PC-3 (cell line): ENCODE results near the gene AGAP3. TPM values are rescaled to one million over a fixed set of nuclear protein-coding genes. Genes with fewer than 3 reads are reported as not detected.
A peak's percentile ranks its signal among the peaks of the same experiment; 100 is the strongest.

Experiments used
- ATAC-seq: fragments of 200-7000 bp; cut with Tn5 transposase; 2 replicates; pipeline ENCODE4 v1.9.1; 2020; ENCODE audit warnings: mild to moderate bottlenecking, moderate library complexity
- BruUV-seq: library from RNA; stranded (reverse); fragments of 400-500 nt; replicated peaks from 2 replicates; lab custom pipeline; 2021; lab: Mats Ljungman, UMichigan
- CTCF ChIA-PET: fragments of 300-600 bp; sonication (Branson Sonifier 250); formaldehyde crosslinking; loops from one replicate; lab custom pipeline; 2022; ENCODE audit warnings: antibody characterized with exemption; lab: Charles Lee
- POLR2A ChIA-PET: fragments of 300-600 bp; sonication (Branson Sonifier 250); formaldehyde crosslinking; loops from one replicate; lab custom pipeline; 2022; ENCODE audit warnings: antibody characterized with exemption; ENCODE audit not compliant: unreplicated experiment; lab: Charles Lee
- DNase-seq: peaks from one replicate; pipeline ENCODE4 v3.0.0-alpha.2; 2015
- H2AFZ ChIP-seq: fragments of 300-600 bp; sonication (generic); 2 replicates; pipeline ENCODE4 v1.6.0; 2016; ENCODE audit warnings: antibody characterized with exemption, low read length
- H3F3A ChIP-seq: fragments of 300-600 bp; sonication (generic); one replicate; pipeline ENCODE4 v1.6.0; 2017; ENCODE audit warnings: antibody characterized with exemption, low read length, control low read depth, mild to moderate bottlenecking; ENCODE audit not compliant: unreplicated experiment
- H3K27ac ChIP-seq: fragments of 300-600 bp; sonication (generic); 2 replicates; pipeline ENCODE4 v1.5.1; 2016; ENCODE audit warnings: mild to moderate bottlenecking, low read length
- H3K27me3 ChIP-seq: fragments of 300-600 bp; sonication (generic); 2 replicates; pipeline ENCODE4 v1.6.1; 2016; ENCODE audit warnings: low read length, mixed read lengths
- H3K36me3 ChIP-seq: fragments of 300-600 bp; sonication (generic); 2 replicates; pipeline ENCODE4 v1.6.1; 2016; ENCODE audit warnings: low read depth, mixed run types, low read length, mixed read lengths
- H3K4me1 ChIP-seq: fragments of 300-600 bp; sonication (generic); 2 replicates; pipeline ENCODE4 v1.5.1; 2016; ENCODE audit warnings: low read length; ENCODE audit not compliant: insufficient read depth
- H3K4me2 ChIP-seq: fragments of 300-600 bp; sonication (generic); 2 replicates; pipeline ENCODE4 v1.6.0; 2016; ENCODE audit warnings: low read length
- H3K4me3 ChIP-seq: fragments of 300-600 bp; sonication (generic); 2 replicates; pipeline ENCODE4 v1.5.1; 2016; ENCODE audit warnings: mild to moderate bottlenecking, low read length, mixed read lengths
- H3K79me2 ChIP-seq: fragments of 300-600 bp; sonication (generic); 2 replicates; pipeline ENCODE4 v1.6.1; 2017; ENCODE audit warnings: low read length, mixed read lengths
- H3K9ac ChIP-seq: fragments of 300-600 bp; sonication (generic); 2 replicates; pipeline ENCODE4 v1.6.0; 2016; ENCODE audit warnings: mild to moderate bottlenecking, low read length
- H3K9me2 ChIP-seq: fragments of 300-600 bp; sonication (generic); replicated peaks from 2 replicates; pipeline ENCODE4 v1.6.1; 2016; ENCODE audit warnings: mixed run types, low read length, mixed read lengths
- H3K9me3 ChIP-seq: fragments of 300-600 bp; sonication (generic); 2 replicates; pipeline ENCODE4 v1.6.1; 2016; ENCODE audit warnings: low read length, mixed read lengths
- H4K20me1 ChIP-seq: fragments of 300-600 bp; sonication (generic); 2 replicates; pipeline ENCODE4 v1.6.1; 2016; ENCODE audit warnings: low read length, mixed read lengths
- CTCF ChIP-seq: fragments of 300-600 bp; sonication (generic); conservative IDR thresholded peaks from 2 replicates; pipeline ENCODE4 v1.5.1; 2017; ENCODE audit warnings: antibody characterized with exemption, low read depth, mild to moderate bottlenecking, low read length
- EZH2 ChIP-seq: fragments of 300-600 bp; sonication (generic); IDR thresholded peaks from one replicate; pipeline ENCODE4 v1.6.1; 2017; ENCODE audit warnings: antibody characterized with exemption, mild to moderate bottlenecking, low read length; ENCODE audit not compliant: unreplicated experiment
- EZH2phosphoT487 ChIP-seq: fragments of 300-600 bp; sonication (generic); IDR thresholded peaks from 2 replicates; pipeline ENCODE4 v1.6.1; 2018; ENCODE audit warnings: mild to moderate bottlenecking, antibody characterized with exemption, low read length, borderline replicate concordance
- intact Hi-C: fragments of 100-400 bp; cut with micrococcal nuclease; formaldehyde crosslinking; loops from 2 replicates; pipeline ENCODE4 v1.9.0; 2023
- total RNA-seq: library from RNA; depleted of rRNA; stranded (reverse); fragments of >200 nt; gene quantifications from 2 replicates; pipeline ENCODE4 v1.2.3, GENCODE V29; 2014

The AGAP3 gene
- total RNA-seq, 1 experiment from 2014 or later, result 53.5 TPM

DNA sequence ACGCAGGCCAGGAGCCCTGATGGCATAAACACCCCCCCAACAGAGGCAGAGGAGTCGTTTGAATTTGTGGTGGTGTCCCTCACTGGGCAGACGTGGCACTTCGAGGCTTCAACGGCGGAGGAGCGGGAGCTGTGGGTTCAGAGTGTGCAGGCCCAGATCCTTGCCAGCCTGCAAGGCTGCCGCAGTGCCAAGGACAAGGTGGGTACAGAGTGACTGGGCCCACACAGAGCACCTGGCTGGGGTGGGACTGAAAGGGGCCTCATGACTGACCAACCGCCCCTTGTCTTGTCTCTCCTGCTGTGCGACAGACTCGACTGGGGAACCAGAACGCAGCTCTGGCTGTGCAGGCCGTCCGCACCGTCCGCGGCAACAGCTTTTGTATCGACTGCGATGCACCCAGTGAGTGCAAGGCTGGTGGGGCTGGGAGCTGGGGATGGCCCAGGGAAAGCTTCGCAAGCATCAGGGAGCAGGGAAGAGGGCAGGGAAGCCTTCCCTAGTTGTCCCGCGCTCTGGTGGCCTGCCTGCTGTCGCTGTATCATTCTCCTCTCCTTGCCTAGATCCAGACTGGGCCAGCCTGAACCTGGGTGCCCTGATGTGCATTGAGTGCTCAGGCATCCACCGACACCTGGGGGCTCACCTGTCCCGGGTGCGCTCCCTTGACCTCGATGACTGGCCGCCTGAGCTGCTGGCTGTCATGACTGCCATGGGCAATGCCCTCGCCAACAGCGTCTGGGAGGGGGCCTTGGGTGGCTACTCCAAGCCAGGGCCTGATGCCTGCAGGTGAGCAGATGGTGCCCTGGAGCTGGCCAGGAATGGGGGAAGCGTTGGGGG is 55.8 kb downstream of the AGAP3 start:
- BruUV-seq, result no TSS peak
- ChIA-PET CTCF (no interaction called here), POLR2A (no interaction called here)
- H3K9me3 ChIP-seq, result no peaks in the 10 kb centered on the region
- ATAC-seq (no peak), DNase-seq (no peak)
- no peaks in the 10 kb centered on the region; the same call in 1 of the 2 replicates for H3K36me3 ChIP-seq
- no peak overlapping the region for H3K27ac ChIP-seq
- no peaks in the 10 kb centered on the region for H3K4me1 ChIP-seq
- no peak overlapping the region for H3K4me3 ChIP-seq
- H3K27me3 ChIP-seq, result no peaks in the 10 kb centered on the region
- intact Hi-C loops, result no loop called here
- no peak overlapping the region for H2AFZ ChIP-seq
- no peaks in the 10 kb centered on the region for H4K20me1 ChIP-seq
- TF ChIP-seq EZH2phosphoT487, result no peak
- no peak for TF ChIP-seq CTCF
- TF ChIP-seq EZH2, result no peak
- no peaks in the 10 kb centered on the region for H3K9me2 ChIP-seq
- no peaks in the 10 kb centered on the region for H3F3A ChIP-seq
- no peak overlapping the region for H3K4me2 ChIP-seq
- no peak overlapping the region for H3K9ac ChIP-seq
- no peaks in the 10 kb centered on the region for H3K79me2 ChIP-seq

- DNase-seq, result no peak
- BruUV-seq, result no TSS peak
- Histone ChIP-seq H3K27me3 (no peaks in the 10 kb centered on the region), H3K9ac (no peak overlapping the region), H4K20me1 (no peaks in the 10 kb centered on the region), H3K9me2 (no peaks in the 10 kb centered on the region), H3K4me1 (no peaks in the 10 kb centered on the region), H3K27ac (no peak overlapping the region), H3F3A (no peaks in the 10 kb centered on the region), H3K36me3 (no peaks in the 10 kb centered on the region; the same call in 1 of the 2 replicates), H3K9me3 (no peaks in the 10 kb centered on the region), H3K4me3 (no peak overlapping the region), H3K4me2 (no peak overlapping the region), H2AFZ (no peak overlapping the region), H3K79me2 (no peaks in the 10 kb centered on the region)
- CTCF ChIA-PET, result no interaction called here
- intact Hi-C loops, result no loop called here
- TF ChIP-seq EZH2 (no peak), EZH2phosphoT487 (no peak), CTCF (no peak)
- ATAC-seq, result no peak
- POLR2A ChIA-PET, result no interaction called here
These were observed 56.4 kb downstream of the AGAP3 start for GRCh38 chr7:151142686-151143040.

GRCh38 chr7:151143261-151144015 is 57.2 kb downstream of the AGAP3 start:
- H3F3A ChIP-seq, result no peaks in the 10 kb centered on the region
- H2AFZ ChIP-seq, result no peak overlapping the region
- no peaks in the 10 kb centered on the region for H3K27me3 ChIP-seq
- H3K4me3 ChIP-seq, result no peak overlapping the region
- H3K4me2 ChIP-seq, result no peak overlapping the region
- no peaks in the 10 kb centered on the region for H4K20me1 ChIP-seq
- no peaks in the 10 kb centered on the region for H3K4me1 ChIP-seq
- ATAC-seq (no peak), DNase-seq (no peak)
- no peaks in the 10 kb centered on the region for H3K9me3 ChIP-seq
- H3K36me3 ChIP-seq, result no peaks in the 10 kb centered on the region; the same call in 1 of the 2 replicates
- no peak for TF ChIP-seq EZH2
- TF ChIP-seq EZH2phosphoT487, result no peak
- TF ChIP-seq CTCF, result no peak
- ChIA-PET CTCF (no interaction called here), POLR2A (no interaction called here)
- intact Hi-C loops, result no loop called here
- H3K9ac ChIP-seq, result no peak overlapping the region
- H3K79me2 ChIP-seq, result no peaks in the 10 kb centered on the region
- no peaks in the 10 kb centered on the region for H3K9me2 ChIP-seq
- BruUV-seq, result TSS peak; percentile 5
- H3K27ac ChIP-seq, result no peak overlapping the region
